COR-L47 (cell line): ENCODE results near the gene MARCHF10.

Source experiments
- DNase-seq: peaks from one replicate; lab custom pipeline; 2025; lab: John Stamatoyannopoulos, UW

MARCHF10 gene

DNA sequence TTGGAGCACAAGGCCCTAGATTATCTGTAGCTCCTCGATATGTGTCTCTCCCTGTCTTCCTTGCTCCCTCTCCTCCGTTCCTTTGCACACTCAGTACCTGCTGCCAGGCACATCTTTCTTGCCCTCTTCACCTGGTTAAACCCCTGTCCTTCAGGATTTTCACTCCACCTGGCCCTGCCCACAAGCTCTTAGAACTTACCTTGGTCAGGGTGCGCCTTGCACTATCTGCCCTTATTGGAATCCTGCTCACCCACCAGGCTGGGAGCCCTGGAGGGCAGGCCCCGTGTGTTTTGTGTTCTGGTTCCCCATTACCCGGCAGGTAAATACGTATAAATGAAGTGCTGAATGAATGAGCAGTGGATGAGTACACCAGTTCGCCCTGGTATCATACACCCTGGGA is 54.6 kb downstream of the MARCHF10 start:
- DNase-seq, result no peak

- no peak for DNase-seq
Observed at GRCh38 chr17:62751060-62751691, 56.9 kb downstream of the MARCHF10 start.

- no peak for DNase-seq
Observed at GRCh38 chr17:62750631-62751051, 57.5 kb downstream of the MARCHF10 start.

DNA sequence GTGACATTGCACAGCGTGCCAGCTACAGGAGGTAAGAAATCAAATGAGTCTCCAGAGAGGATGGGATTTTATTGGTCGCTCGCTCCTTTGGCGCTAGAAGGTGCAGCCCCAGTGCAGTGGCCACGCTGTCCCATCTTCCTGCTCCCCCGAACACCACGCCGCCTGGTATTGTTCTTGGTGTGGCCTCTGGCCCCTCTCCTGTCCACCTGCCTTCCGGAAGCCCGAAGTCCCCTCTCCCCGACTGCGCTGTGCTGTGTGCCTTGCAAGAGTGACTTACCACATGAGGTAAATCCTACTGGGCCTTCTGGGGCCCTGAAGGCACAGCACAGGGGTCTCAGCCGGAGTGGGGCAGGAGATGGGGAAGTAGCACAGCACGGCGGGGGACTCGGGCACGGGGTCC is 58.2 kb downstream of the MARCHF10 start:
- DNase-seq, result no peak

GRCh38 chr17:62746941-62747340 is 61.2 kb downstream of the MARCHF10 start:
- no peak for DNase-seq

DNA sequence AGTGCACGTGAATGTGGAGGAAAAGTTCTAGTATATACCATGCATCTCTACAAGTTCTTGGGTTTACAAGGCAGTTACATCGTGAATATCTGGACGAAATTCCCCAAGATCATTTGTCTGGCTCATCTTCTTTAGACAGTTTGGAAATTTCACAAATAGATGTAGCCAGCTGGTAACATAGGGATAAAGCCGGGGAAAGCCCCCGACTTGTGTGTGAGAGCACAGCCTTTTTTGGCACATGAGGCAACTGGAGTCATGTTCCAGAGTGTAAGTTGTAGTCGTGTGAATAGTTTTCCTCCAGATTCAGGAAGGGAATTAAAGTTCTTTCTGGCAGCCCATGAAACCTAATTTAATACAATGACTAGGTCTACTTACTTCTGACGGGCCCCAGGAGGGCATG is 62.3 kb downstream of the MARCHF10 start:
- DNase-seq, result no peak

GRCh38 chr17:62744259-62744658 is 63.9 kb downstream of the MARCHF10 start:
- DNase-seq, result no peak

DNA sequence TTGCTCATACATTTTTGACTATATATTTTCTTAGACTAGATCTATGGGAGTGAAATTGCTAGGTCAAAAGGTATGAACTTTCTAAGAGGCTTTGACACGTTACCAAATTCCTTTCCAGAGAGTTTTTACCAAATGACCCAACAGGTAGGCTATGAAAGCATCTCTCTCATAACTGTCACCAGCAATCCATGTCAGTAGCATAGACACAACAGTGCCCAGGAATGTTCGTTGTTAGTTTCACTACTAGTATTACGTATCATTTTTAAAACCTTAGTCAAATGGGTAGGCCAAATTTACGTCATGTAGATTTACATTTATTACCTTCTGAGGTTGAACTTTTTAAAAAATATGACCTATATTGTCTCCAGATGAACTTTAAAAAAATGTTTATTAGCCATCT is 66.8 kb downstream of the MARCHF10 start:
- DNase-seq, result no peak

DNA sequence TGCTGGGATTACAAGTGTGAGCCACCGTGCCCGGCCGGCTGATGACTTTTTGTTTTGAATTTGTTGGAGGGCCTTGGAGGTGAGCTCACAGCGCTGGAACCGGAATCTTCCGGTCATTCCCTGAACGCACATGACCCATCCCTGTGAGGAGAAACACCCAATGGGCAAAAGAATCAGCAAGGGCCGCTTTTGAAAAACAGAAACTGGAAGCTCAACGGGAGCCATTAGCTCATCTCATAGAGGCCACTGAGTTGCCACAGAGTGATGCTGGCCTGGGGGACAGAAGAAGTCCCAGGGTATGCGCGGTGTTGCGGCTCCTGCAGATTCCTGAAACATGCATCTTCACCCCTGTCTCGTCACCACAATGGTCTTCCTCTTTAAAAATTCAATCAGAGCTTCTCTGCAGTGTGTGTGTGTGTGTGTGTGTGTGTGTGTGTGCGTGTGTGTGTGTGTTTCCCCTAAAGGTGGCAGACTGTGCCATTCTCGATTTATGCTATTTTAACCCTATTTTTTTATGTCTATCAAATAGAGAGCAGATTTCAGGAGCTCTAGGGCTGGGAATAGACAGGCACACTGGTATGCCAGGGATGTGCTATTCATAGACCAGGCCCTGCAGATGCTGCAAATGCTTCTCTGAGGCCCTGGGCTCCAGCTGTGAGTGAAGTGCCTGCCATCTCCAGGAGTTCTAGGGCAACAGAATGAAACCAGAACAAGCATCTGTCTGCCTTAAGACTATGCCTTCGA is 68.3 kb downstream of the MARCHF10 start:
- DNase-seq, result no peak

- DNase-seq, result no peak
Observed at GRCh38 chr17:62738281-62738680, 69.8 kb downstream of the MARCHF10 start.

- no peak for DNase-seq
Observed at GRCh38 chr17:62737513-62737912, 70.6 kb downstream of the MARCHF10 start.

DNA sequence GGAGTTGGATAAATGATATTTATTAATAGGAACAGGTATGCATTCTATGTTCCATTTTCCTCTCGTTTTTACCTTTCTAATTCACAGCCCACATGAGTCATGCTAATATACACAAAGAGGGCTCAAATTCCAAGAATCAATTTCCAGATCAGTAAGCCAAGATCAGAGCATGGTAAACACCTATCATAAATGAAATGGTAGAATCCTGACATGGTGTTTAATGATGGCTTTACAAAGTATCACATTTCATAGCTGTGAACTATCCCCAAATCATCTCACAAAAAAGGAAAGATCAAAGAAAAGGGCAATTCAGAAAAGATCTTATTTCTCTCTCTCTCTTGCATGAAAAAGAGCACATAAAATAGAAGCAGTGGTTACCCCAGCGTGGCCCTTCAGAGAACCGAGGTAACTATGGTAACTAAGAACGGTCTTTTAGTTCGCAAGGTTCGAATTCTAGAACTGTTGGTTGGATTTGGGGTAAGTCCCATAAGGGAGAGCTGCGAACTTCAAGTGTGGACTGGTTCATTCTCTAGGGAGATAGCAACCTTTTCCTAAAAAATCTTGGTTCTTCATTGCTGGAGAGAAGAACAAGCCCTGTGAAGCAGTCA is 73.0 kb downstream of the MARCHF10 start:
- DNase-seq, result no peak

GRCh38 chr17:62732125-62732524 is 76.0 kb downstream of the MARCHF10 start:
- DNase-seq, result no peak

DNA sequence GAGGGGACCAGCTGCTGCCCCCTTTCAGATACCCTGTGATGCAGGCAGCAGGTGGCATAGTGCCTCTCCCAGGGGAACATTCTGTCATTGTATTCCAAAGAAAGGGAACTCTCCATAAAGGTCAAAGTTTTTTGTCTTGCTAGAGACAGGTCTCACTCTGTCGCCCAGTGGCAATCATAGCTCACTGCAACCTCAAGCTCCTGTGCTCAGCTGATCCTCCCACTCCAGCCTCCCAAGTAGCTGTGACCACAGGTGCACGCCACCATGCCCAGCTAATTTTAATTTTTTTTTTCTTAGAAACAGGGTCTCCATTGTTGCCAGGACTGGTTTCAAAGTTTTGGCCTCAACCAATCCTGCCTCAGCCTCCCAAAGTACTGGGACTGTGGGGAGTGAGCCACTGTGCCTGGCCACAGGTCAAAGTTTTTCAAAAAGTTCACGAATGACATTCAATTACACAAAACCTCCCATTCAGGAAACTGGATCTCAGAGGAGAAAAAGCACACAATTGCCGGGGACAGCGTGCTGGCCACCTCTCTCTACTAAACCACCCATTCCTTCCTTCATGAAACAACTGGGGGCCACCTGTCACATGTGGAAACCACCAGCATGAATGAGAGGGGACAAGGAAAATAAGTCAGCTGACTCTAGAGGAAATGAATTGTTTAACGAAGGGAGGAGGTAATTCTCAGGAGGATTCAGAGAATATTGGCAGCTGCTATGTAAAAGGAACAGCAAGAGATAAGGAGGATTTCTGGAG is 80.0 kb downstream of the MARCHF10 start:
- no peak for DNase-seq

DNA sequence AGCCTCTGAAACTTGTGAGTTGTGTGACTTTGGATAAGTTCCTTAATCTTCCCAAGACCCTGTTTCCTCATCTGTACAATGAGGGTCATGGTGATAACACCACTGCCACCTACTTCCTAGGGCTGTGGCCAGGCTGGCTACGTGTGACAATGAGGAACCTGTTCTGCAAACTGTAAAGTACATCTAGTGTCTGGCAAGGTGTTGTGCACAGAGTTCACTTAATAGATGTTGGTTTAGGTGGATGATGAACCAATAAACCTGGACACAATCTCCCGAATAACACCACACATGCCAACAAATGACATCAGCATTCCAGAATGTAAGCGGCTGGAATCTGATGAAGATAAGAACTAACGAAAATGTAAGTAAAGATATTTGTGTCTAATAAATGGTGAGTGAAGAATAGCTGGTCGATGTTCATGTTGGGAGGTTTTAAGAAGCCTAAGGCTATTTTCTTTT is 82.3 kb downstream of the MARCHF10 start:
- DNase-seq, result no peak

DNA sequence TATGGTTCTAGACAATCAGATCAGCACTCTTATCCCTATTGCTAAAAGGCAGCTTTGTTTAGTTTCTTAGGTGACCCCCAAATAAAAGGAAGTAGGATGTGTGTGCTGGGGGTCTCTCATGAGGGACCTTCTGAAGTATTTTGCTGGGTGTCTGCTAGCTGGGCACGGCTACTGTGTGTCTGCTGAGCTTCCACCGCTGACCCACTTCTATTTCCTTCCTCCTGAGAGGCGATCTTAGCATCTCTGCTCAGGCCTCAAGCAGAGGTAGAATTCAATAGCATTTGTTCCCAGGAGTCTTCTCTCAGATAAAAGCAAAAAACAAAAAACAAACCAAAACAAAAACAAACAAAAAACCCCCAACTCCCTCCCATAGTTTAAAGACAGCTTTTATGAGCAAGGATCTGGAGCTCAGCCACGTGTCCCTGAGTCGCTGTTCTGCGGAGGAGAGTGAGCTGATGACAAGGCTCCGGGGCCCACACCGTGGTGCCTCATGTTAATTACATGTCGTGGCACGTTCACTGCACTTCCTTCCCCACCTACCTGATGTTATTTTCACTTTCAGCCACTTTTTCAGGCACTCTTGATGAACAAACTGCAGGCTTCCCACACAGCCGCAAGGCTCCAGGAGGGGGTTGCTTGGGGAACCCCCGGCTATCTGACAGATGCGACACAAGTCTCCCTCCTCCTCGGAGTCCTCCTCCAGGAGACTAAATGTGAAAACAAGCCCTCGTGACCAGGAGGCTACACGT is 83.5 kb downstream of the MARCHF10 start:
- no peak for DNase-seq

- DNase-seq, result no peak
Observed at GRCh38 chr17:62723842-62724241, 84.3 kb downstream of the MARCHF10 start.

DNA sequence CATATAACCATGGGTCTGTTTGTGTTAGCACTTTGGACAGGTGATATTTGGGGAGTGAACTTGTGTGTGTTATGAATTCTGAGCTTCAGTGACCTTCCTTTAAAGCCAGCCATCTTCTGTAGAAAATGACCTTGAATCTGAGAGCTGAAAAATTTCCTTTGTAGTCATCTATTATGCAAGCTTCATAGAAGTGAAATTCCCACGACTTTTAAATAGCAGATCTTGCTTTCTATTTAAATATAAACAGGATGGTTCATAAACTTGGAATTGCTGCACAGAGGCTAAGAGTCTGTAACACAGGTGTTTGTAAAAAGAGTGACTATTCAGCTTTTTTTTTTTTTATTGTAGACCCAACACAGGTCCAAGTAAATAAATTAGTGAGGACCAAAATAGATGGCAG is 85.5 kb downstream of the MARCHF10 start:
- DNase-seq, result no peak

GRCh38 chr17:62720126-62720850 is 87.8 kb downstream of the MARCHF10 start:
- no peak for DNase-seq

GRCh38 chr17:62719586-62719985 is 88.5 kb downstream of the MARCHF10 start:
- DNase-seq, result no peak

DNA sequence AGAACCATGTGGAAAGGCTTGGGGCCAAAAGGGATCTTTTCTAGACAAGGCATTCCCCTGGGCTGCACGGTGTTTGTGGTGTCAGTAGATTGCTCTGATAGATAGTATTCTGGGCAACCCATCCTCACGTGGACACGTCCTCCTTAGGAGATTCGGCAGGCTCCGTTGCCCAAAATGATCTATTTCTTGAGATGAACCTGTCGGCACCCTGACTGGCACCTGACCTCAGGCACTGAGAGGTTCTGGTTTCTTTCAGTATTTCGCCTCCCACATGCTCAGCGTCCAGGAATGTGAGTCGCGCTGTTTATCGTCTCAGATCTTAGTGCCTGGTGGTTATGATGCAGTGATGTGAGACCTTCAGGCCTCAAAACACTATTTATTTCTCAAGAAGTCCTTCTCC is 89.7 kb downstream of the MARCHF10 start:
- no peak for DNase-seq
